GM06990 (cell line): ENCODE results near the gene MAG.
"Not testable (repeated sequence)": the region's sequence is repeated elsewhere in the genome, so short reads cannot be mapped to it uniquely, and the experiment has no call there.

Source experiments
- DNase-seq: peaks from one replicate; pipeline ENCODE4 v3.0.0-alpha.2; 2011; ENCODE audit not compliant: insufficient read length; ENCODE audit errors: extremely low read depth
- H3K27me3 ChIP-seq: replicated peaks from 2 replicates; pipeline ENCODE4 v1.6.0; 2011; ENCODE audit warnings: low read length; ENCODE audit not compliant: control insufficient read depth, insufficient read depth
- H3K36me3 ChIP-seq: 2 replicates; pipeline ENCODE4 v1.5.1; 2011; ENCODE audit warnings: low read length; ENCODE audit not compliant: control insufficient read depth, insufficient read depth
- H3K4me3 ChIP-seq: replicated peaks from 2 replicates; pipeline ENCODE4 v1.5.1; 2011; ENCODE audit warnings: low read depth, mild to moderate bottlenecking, control low read depth, low read length
- TF ChIP-seq, protein P1 (sequence below): IDR thresholded peaks from 2 replicates; pipeline ENCODE4 v1.5.1; 2011; ENCODE audit warnings: low read length, control low read depth, mild to moderate bottlenecking, inconsistent platforms; ENCODE audit not compliant: insufficient read depth, poor library complexity, severe bottlenecking

The MAG gene

DNA sequence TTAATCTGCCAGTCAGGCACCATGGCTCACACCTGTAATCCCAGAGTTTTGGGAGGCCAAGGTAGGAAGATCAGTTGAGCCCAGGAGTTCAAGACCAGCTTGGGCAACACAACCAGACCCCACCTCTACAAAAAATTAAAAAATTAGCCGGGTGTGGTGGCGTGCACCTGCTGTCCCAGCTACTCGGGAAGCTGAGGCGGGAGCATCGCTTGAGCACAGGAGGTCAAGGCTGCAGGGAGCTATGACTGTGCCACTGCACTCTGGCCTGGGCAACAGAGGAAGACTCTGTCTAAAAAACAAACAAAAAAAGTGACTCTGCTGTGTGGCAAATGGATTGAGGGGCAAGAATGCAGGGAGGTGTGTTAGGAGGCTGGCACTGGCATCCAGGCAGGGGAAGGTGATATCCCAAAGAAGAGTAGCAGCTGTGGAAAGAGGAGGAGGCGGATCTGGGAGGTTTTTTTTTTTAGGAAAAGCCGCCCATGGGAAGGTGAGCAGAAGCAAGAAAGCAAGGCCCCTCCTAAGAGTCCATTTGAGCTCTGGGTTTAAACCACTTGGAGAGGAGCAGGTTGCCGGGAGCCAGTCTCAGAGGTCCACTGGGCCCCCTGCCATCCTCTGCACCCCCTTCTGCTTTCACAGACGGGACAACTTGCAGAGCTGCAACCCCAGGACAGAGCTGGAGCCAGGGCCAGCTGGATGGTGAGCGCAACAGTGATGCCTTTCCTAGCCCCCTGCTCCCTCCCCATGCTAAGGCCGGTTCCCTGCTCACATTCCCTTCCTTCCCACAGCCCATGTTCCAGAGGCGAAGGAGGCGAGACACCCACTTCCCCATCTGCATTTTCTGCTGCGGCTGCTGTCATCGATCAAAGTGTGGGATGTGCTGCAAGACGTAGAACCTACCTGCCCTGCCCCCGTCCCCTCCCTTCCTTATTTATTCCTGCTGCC, 7.5 kb upstream of the MAG start:
- H3K36me3 ChIP-seq = peaks cover 3% of the 10 kb centered on the region
- TF ChIP-seq, protein P1, sequence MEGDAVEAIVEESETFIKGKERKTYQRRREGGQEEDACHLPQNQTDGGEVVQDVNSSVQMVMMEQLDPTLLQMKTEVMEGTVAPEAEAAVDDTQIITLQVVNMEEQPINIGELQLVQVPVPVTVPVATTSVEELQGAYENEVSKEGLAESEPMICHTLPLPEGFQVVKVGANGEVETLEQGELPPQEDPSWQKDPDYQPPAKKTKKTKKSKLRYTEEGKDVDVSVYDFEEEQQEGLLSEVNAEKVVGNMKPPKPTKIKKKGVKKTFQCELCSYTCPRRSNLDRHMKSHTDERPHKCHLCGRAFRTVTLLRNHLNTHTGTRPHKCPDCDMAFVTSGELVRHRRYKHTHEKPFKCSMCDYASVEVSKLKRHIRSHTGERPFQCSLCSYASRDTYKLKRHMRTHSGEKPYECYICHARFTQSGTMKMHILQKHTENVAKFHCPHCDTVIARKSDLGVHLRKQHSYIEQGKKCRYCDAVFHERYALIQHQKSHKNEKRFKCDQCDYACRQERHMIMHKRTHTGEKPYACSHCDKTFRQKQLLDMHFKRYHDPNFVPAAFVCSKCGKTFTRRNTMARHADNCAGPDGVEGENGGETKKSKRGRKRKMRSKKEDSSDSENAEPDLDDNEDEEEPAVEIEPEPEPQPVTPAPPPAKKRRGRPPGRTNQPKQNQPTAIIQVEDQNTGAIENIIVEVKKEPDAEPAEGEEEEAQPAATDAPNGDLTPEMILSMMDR = no peak

GRCh38 chr19:35285095-35285449, 6.9 kb upstream of the MAG start:
- TF ChIP-seq, protein P1 = no peak
- DNase-seq = no peak
- Histone ChIP-seq H3K36me3 (no peaks in the 10 kb centered on the region; the same call in 1 of the 2 replicates), H3K27me3 (no peaks in the 10 kb centered on the region), H3K4me3 (no peak overlapping the region)

More for the DNA sequence above, 7.5 kb upstream of the MAG start:
- DNase-seq = no peak
- Histone ChIP-seq H3K4me3 (no peak overlapping the region), H3K27me3 (no peaks in the 10 kb centered on the region)

- DNase-seq, H3K4me3 ChIP-seq, H3K36me3 ChIP-seq, H3K27me3 ChIP-seq: not testable (repeated sequence)
Measured at GRCh38 chr19:35285465-35285864, 6.5 kb upstream of the MAG start.

GRCh38 chr19:35286101-35286500, 5.9 kb upstream of the MAG start:
- not testable (repeated sequence) for H3K27me3 ChIP-seq, DNase-seq, H3K36me3 ChIP-seq, H3K4me3 ChIP-seq

- TF ChIP-seq, protein P1 = no peak
- H3K36me3 ChIP-seq = no peaks in the 10 kb centered on the region
- no peaks in the 10 kb centered on the region for H3K27me3 ChIP-seq
- no peak overlapping the region for H3K4me3 ChIP-seq
- no peak for DNase-seq
Measured at GRCh38 chr19:35287713-35288112, 4.2 kb upstream of the MAG start.

GRCh38 chr19:35288331-35288730, 3.6 kb upstream of the MAG start:
- Histone ChIP-seq H3K4me3 (no peak overlapping the region), H3K36me3 (no peaks in the 10 kb centered on the region), H3K27me3 (no peaks in the 10 kb centered on the region)
- DNase-seq = no peak
- TF ChIP-seq, protein P1 = no peak
